HCT116 (cell line): Measurements from ENCODE around the gene FGD3. TPM values are rescaled to one million over a fixed set of nuclear protein-coding genes. Genes with fewer than 3 reads are reported as not detected.

Source experiments
- ATAC-seq: fragments of 200-7000 bp; cut with Tn5 transposase; 2 replicates; pipeline ENCODE4 v1.9.1; 2020; ENCODE audit warnings: mild to moderate bottlenecking, moderate library complexity
- BruUV-seq: library from RNA; stranded (reverse); fragments of 400-500 nt; replicated peaks from 2 replicates; lab custom pipeline; 2021; lab: Mats Ljungman, UMichigan
- CTCF ChIA-PET: fragments of 300-600 bp; sonication (Branson Sonifier 250); formaldehyde crosslinking; loops from one replicate; lab custom pipeline; 2021; ENCODE audit warnings: antibody characterized with exemption; lab: Charles Lee
- POLR2A ChIA-PET: fragments of 300-600, 350-600 bp; sonication (Branson Sonifier 250); formaldehyde crosslinking; loops from one replicate; lab custom pipeline; 2021; ENCODE audit warnings: antibody characterized with exemption; lab: Charles Lee
- RAD21 ChIA-PET, 2 experiments: fragments of 300-600 bp; sonication (Branson Sonifier 250); formaldehyde crosslinking; loops; one replicate each; lab custom pipeline; 2023; ENCODE audit warnings: low total read pairs in 2 of 2; ENCODE audit not compliant: uncharacterized antibody in 2 of 2, unreplicated experiment in 2 of 2, low non-redundant PET in 1 of 2; lab: Charles Lee
- DNase-seq: peaks from one replicate; pipeline ENCODE4 v3.0.0-alpha.2; 2010; ENCODE audit warnings: low read depth, low spot score
- H2AFZ ChIP-seq: fragments of 200-600 bp; shearing (Covaris generic), sonication (generic); 2 replicates; pipeline ENCODE4 v1.6.1; 2017; ENCODE audit warnings: low read depth, mixed run types, mixed read lengths, antibody characterized with exemption, low read length; ENCODE audit not compliant: poor library complexity, severe bottlenecking
- H3K27ac ChIP-seq: 2 replicates; pipeline ENCODE4 v1.5.1; 2012; ENCODE audit warnings: low read depth, low read length
- H3K27me3 ChIP-seq: fragments of 200-600 bp; sonication (generic); 2 replicates; pipeline ENCODE4 v1.6.1; 2016; ENCODE audit warnings: mixed run types, low read length, mixed read lengths; ENCODE audit not compliant: insufficient read depth
- H3K36me3 ChIP-seq, 2 experiments: fragments of 200-500 bp in 1 of 2; fragments of 200-600 bp in 1 of 2; sonication (Bioruptor generic) in 1 of 2; sonication (generic) in 1 of 2; 2 replicates each; pipeline versions ENCODE4 v1.5.1 to v1.6.1; 2014 to 2016; ENCODE audit warnings: low read length in 2 of 2, inconsistent platforms in 1 of 2, mixed read lengths in 1 of 2, mixed run types in 1 of 2; ENCODE audit not compliant: insufficient read depth in 2 of 2, control insufficient read depth in 1 of 2
- H3K4me1 ChIP-seq, 2 experiments: fragments of 200-600 bp in 1 of 2; sonication (generic) in 1 of 2; 2 replicates each; pipeline versions ENCODE4 v1.5.1 to v1.6.1; 2012 to 2017; ENCODE audit warnings: low read length in 2 of 2, inconsistent platforms in 1 of 2, mild to moderate bottlenecking in 1 of 2, mixed read lengths in 1 of 2, mixed run types in 1 of 2, moderate library complexity in 1 of 2; ENCODE audit not compliant: insufficient read depth in 2 of 2, control insufficient read depth in 1 of 2
- H3K4me2 ChIP-seq: fragments of 200-600 bp; sonication (generic); 2 replicates; pipeline ENCODE4 v1.6.1; 2017; ENCODE audit warnings: mixed run types, low read length, mixed read lengths
- H3K4me3 ChIP-seq, 2 experiments: fragments of 200-600 bp in 1 of 2; sonication (generic) in 1 of 2; replicated peaks in 1 of 2; 2 replicates each; pipeline ENCODE4 v1.5.1; 2011 to 2016; ENCODE audit warnings: low read length in 2 of 2, control low read depth in 1 of 2, low read depth in 1 of 2, mild to moderate bottlenecking in 1 of 2, mixed read lengths in 1 of 2, mixed run types in 1 of 2
- H3K79me2 ChIP-seq: fragments of 200-600 bp; sonication (generic); 2 replicates; pipeline ENCODE4 v1.6.1; 2017; ENCODE audit warnings: mild to moderate bottlenecking, mixed run types, low read length, moderate library complexity, mixed read lengths; ENCODE audit not compliant: insufficient read depth
- H3K9ac ChIP-seq: fragments of 200-600 bp; sonication (generic); 2 replicates; pipeline ENCODE4 v1.6.1; 2016; ENCODE audit warnings: low read length, mixed read lengths
- H3K9me2 ChIP-seq: fragments of 200-600 bp; sonication (generic), shearing (Covaris generic); 2 replicates; pipeline ENCODE4 v1.6.1; 2017; ENCODE audit warnings: mixed run types, mild to moderate bottlenecking, moderate library complexity; ENCODE audit not compliant: insufficient read depth
- H3K9me3 ChIP-seq, 2 experiments: fragments of 200-500 bp in 1 of 2; fragments of 200-600 bp in 1 of 2; sonication (Bioruptor generic) in 1 of 2; sonication (generic) in 1 of 2; 2 replicates each; pipeline ENCODE4 v1.6.1; 2014 to 2017; ENCODE audit warnings: low read length in 2 of 2, mixed read lengths in 2 of 2, inconsistent platforms in 1 of 2, low read depth in 1 of 2, mild to moderate bottlenecking in 1 of 2, mixed run types in 1 of 2, moderate library complexity in 1 of 2; ENCODE audit not compliant: control insufficient read depth in 1 of 2, insufficient read depth in 1 of 2
- H4K20me1 ChIP-seq: fragments of 200-600 bp; sonication (generic), shearing (Covaris generic); 2 replicates; pipeline ENCODE4 v1.6.1; 2017; ENCODE audit warnings: mixed run types, mild to moderate bottlenecking, moderate library complexity; ENCODE audit not compliant: insufficient read depth
- CBX3 ChIP-seq: IDR thresholded peaks from 2 replicates; pipeline ENCODE4 v1.6.1; 2012; ENCODE audit warnings: low read depth
- EZH2phosphoT487 ChIP-seq: fragments of 200-600 bp; IDR thresholded peaks from 2 replicates; pipeline ENCODE4 v1.6.1; 2018; ENCODE audit warnings: antibody characterized with exemption, borderline replicate concordance
- FOSL1 ChIP-seq: IDR thresholded peaks from 2 replicates; pipeline ENCODE4 v1.6.1; 2012; ENCODE audit warnings: low read depth
- JUND ChIP-seq: IDR thresholded peaks from 2 replicates; pipeline ENCODE4 v1.6.1; 2012
- MAX ChIP-seq: IDR thresholded peaks from 2 replicates; pipeline ENCODE4 v1.6.1; 2012
- POLR2AphosphoS5 ChIP-seq: IDR thresholded peaks from 2 replicates; pipeline ENCODE4 v1.6.1; 2011; ENCODE audit warnings: mild to moderate bottlenecking, low read depth, low read length, moderate library complexity
- RAD21 ChIP-seq: IDR thresholded peaks from 2 replicates; pipeline ENCODE4 v1.6.1; 2012; ENCODE audit warnings: low read depth, mild to moderate bottlenecking
- SIN3A ChIP-seq: IDR thresholded peaks from 2 replicates; pipeline ENCODE4 v1.6.1; 2012; ENCODE audit warnings: low read depth
- SP1 ChIP-seq: IDR thresholded peaks from 2 replicates; pipeline ENCODE4 v1.6.1; 2012; ENCODE audit warnings: low read depth
- TCF7L2 ChIP-seq: IDR thresholded peaks from 2 replicates; pipeline ENCODE4 v1.7.0; 2011; ENCODE audit warnings: borderline replicate concordance, inconsistent platforms; ENCODE audit not compliant: insufficient read depth, insufficient read length; ENCODE audit errors: extremely low read depth
- YY1 ChIP-seq: IDR thresholded peaks from 2 replicates; pipeline ENCODE4 v1.6.1; 2011; ENCODE audit warnings: low read length, low read depth, moderate library complexity, mild to moderate bottlenecking; ENCODE audit not compliant: insufficient replicate concordance; ENCODE audit errors: extremely low read depth
- ZFX ChIP-seq: fragments of 450-650 bp; IDR thresholded peaks from 2 replicates; pipeline ENCODE4 v1.6.1; 2017
- intact Hi-C: fragments of 100-400 bp; cut with micrococcal nuclease; formaldehyde crosslinking; loops from 2 replicates; pipeline ENCODE4 v1.10.0; 2022
- total RNA-seq: library from RNA; stranded (reverse); gene quantifications from one replicate; pipeline ENCODE4 v1.2.1, GENCODE V29; 2021; ENCODE audit not compliant: unreplicated experiment
- TF ChIP-seq, protein P1 (sequence below): IDR thresholded peaks from 2 replicates; pipeline ENCODE4 v1.6.1; 2011; ENCODE audit warnings: mild to moderate bottlenecking, low read length, moderate library complexity; ENCODE audit not compliant: insufficient replicate concordance; ENCODE audit errors: extremely low read depth
- TF ChIP-seq, protein P2 (sequence below), 3 experiments: fragments of 200-600 bp in 1 of 3; sonication (generic) in 1 of 3; IDR thresholded peaks in 2 of 3; conservative IDR thresholded peaks in 1 of 3; 2 replicates each; pipeline ENCODE4 v1.5.1; 2012 to 2017; ENCODE audit warnings: low read depth in 2 of 3, low read length in 2 of 3, antibody characterized with exemption in 1 of 3, borderline replicate concordance in 1 of 3, control low read depth in 1 of 3, mild to moderate bottlenecking in 1 of 3, mixed read lengths in 1 of 3, mixed run types in 1 of 3, moderate library complexity in 1 of 3; ENCODE audit not compliant: insufficient read depth in 1 of 3

The FGD3 gene
- total RNA-seq, 1 experiment from 2014 or later = 3.3 TPM

DNA sequence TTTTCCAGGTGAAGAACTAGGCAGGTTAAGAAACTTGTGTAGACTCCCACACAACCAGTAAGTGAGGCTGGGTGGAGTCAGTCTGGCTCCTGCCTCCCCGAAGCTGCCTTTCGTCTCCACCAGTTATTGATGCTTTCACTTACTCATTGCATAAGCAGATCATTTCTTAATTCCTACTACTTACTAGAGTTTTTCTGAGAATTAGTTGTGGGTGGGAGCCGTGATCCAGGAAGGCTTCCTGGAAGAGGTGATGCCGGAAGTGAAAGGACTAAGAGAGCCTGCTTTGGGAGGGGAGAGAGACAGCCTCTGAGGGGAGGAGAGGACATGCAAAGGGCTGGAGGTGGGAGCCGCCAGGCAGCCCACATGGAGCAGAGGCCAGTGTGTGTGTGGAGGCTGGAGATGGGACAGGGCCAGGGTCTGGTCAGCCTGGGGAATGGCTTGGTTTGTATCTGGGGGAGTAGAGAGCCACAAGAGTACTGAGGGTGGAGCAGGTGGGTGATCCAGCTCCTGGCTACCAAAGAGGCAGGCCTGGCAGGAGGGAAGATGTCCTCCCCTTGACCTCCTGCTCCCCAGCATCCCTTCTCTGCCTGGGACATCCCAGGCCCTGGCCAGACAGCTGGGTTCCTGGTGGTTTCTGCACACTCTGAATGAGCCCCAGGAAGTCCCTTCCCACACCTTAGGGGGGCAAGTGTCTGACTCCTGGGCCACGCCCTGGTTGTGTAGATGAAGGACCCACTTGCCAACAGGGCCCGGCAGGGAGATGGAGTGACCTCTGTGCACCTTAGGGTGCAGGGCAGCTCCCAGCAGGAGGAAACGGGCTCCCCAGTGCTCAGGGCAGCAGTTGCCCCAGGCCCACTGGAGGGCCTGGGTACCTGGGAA, 136.5 kb downstream of the FGD3 start:
- TF ChIP-seq EZH2phosphoT487 (no peak), TCF7L2 (no peak), RAD21 (no peak), SP1 (no peak), MAX (no peak), CBX3 (no peak), YY1 (no peak), POLR2AphosphoS5 (no peak), FOSL1 (no peak), JUND (no peak), SIN3A (no peak), ZFX (no peak)
- TF ChIP-seq, protein P1, sequence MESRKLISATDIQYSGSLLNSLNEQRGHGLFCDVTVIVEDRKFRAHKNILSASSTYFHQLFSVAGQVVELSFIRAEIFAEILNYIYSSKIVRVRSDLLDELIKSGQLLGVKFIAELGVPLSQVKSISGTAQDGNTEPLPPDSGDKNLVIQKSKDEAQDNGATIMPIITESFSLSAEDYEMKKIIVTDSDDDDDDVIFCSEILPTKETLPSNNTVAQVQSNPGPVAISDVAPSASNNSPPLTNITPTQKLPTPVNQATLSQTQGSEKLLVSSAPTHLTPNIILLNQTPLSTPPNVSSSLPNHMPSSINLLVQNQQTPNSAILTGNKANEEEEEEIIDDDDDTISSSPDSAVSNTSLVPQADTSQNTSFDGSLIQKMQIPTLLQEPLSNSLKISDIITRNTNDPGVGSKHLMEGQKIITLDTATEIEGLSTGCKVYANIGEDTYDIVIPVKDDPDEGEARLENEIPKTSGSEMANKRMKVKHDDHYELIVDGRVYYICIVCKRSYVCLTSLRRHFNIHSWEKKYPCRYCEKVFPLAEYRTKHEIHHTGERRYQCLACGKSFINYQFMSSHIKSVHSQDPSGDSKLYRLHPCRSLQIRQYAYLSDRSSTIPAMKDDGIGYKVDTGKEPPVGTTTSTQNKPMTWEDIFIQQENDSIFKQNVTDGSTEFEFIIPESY = no peak
- TF ChIP-seq, protein P2, sequence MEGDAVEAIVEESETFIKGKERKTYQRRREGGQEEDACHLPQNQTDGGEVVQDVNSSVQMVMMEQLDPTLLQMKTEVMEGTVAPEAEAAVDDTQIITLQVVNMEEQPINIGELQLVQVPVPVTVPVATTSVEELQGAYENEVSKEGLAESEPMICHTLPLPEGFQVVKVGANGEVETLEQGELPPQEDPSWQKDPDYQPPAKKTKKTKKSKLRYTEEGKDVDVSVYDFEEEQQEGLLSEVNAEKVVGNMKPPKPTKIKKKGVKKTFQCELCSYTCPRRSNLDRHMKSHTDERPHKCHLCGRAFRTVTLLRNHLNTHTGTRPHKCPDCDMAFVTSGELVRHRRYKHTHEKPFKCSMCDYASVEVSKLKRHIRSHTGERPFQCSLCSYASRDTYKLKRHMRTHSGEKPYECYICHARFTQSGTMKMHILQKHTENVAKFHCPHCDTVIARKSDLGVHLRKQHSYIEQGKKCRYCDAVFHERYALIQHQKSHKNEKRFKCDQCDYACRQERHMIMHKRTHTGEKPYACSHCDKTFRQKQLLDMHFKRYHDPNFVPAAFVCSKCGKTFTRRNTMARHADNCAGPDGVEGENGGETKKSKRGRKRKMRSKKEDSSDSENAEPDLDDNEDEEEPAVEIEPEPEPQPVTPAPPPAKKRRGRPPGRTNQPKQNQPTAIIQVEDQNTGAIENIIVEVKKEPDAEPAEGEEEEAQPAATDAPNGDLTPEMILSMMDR (IDR thresholded peaks at IDR 0.05 in 2 of 3, conservative IDR thresholded peaks at IDR 0.05 in 1 of 3; ENCODE audit: borderline replicate concordance in 1 of 3, insufficient read depth in 1 of 3, low read depth in 2 of 3, low read length in 2 of 3) = no peak
- BruUV-seq = no TSS peak
- H3K79me2 ChIP-seq = no peaks in the 10 kb centered on the region
- DNase-seq (no peak), ATAC-seq (no peak)
- no peak overlapping the region for H3K4me2 ChIP-seq
- no peaks in the 10 kb centered on the region for H4K20me1 ChIP-seq
- peaks cover 0 to 8% of the 10 kb centered on the region in 2 experiments; a peak in 2 of 4 replicates for H3K36me3 ChIP-seq
- no peaks in the 10 kb centered on the region; a peak in 1 of 4 replicates for H3K9me3 ChIP-seq
- no peaks in the 10 kb centered on the region for H3K9me2 ChIP-seq
- no peak overlapping the region for H2AFZ ChIP-seq
- ChIA-PET RAD21 (no interaction called here), POLR2A (no interaction called here), CTCF (no interaction called here)
- no peak overlapping the region for H3K4me3 ChIP-seq
- intact Hi-C loops = no loop called here
- no peaks in the 10 kb centered on the region for H3K27me3 ChIP-seq
- H3K9ac ChIP-seq = no peak overlapping the region
- no peaks in the 10 kb centered on the region for H3K4me1 ChIP-seq
- no peak overlapping the region for H3K27ac ChIP-seq
